GM13976 (cell line): ENCODE measurements around the gene LRRC38.
"Not testable (repeated sequence)": the region's sequence is repeated elsewhere in the genome, so short reads cannot be mapped to it uniquely, and the experiment has no call there.

Experiments used
- DNase-seq: peaks from one replicate; pipeline ENCODE4 v3.0.0; 2012; ENCODE audit warnings: low spot score
- in situ Hi-C: fragments of 300-500 bp; cut with MboI; formaldehyde crosslinking; loops from one replicate; pipeline ENCODE4 v1.12.0; 2022; ENCODE audit warnings: low sequenced_read_pairs, mixed read lengths, inconsistent platforms; ENCODE audit not compliant: unreplicated experiment
- TF ChIP-seq, protein P1 (sequence below): IDR thresholded peaks from 2 replicates; pipeline ENCODE4 v1.5.1; 2012; ENCODE audit warnings: borderline replicate concordance, mild to moderate bottlenecking; ENCODE audit not compliant: insufficient read depth; ENCODE audit errors: extremely low read depth, missing control alignments, control extremely low read depth

The LRRC38 gene

DNA sequence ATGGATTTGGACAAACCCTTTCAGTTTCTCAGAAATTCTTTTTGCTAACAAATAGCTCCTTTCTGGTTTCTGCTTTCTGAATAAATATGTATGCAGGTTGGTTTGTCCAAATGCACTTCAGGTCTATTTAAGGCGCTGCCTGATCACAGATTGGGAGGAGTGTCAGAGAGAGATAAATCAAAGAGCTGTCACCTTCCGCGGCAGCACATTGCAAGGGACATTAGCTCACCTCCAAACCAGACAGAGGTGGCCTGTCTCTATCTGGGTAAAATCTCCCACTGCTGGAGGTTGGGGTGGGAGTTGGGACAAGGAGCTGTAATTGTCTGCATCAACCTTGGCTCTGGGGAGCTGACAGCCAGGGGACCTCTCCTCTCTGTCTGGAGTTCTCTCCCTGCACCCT is 78.3 kb downstream of the LRRC38 start:
- DNase-seq: no peak
- in situ Hi-C loops: no loop called here
- TF ChIP-seq, protein P1, sequence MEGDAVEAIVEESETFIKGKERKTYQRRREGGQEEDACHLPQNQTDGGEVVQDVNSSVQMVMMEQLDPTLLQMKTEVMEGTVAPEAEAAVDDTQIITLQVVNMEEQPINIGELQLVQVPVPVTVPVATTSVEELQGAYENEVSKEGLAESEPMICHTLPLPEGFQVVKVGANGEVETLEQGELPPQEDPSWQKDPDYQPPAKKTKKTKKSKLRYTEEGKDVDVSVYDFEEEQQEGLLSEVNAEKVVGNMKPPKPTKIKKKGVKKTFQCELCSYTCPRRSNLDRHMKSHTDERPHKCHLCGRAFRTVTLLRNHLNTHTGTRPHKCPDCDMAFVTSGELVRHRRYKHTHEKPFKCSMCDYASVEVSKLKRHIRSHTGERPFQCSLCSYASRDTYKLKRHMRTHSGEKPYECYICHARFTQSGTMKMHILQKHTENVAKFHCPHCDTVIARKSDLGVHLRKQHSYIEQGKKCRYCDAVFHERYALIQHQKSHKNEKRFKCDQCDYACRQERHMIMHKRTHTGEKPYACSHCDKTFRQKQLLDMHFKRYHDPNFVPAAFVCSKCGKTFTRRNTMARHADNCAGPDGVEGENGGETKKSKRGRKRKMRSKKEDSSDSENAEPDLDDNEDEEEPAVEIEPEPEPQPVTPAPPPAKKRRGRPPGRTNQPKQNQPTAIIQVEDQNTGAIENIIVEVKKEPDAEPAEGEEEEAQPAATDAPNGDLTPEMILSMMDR: no peak

DNA sequence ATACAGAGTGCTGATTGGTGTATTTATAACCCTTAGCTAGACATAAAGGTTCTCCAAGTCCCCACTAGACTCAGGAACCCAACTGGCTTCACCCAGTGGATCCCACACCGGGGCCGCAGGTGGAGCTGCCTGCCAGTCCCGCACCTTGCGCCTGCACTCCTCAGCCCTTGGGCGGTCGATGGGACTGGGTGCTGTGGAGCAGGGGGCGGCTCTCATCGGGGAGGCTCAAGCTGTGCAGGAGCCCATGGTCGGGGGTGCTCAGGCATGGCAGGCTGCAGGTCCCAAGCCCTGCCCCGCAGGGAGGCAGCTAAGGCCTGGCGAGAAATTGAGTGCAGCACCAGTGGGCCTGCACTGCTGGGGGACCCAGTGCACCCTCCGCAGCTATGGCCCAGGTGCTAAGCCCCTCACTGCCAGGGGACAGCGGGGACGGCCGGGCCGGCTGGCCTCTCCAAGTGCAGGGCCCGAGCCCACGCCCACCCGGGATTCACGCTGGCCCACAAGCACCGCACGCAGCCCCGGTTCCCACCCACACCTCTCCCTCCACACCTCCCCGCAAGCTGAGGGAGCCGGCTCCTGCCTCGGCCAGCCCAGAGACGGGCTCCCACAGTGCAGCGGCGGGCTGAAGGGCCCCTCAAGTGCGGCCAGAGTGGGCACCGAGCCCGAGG is 80.0 kb downstream of the LRRC38 start:
- in situ Hi-C loops, DNase-seq: not testable (repeated sequence)

DNA sequence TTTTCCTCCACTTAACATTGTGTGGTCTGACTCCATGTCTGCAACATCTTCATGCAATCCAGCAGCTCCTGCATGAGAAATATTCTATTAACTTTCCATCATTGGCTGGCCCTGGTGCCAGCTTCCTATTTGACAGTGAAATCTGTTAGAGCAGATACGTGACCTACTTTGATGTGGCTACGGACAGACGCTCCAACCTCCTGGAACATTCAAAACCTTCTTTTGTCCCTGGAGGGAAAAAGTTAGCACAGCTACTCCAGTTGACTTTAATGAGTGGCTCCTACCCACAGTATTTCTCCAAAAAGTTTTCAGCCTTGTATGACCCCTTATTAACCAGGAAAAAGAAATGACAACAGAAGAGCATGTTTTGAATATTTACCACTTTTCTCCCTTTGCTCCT is 81.6 kb downstream of the LRRC38 start:
- TF ChIP-seq, protein P1: no peak
- in situ Hi-C loops: no loop called here
- no peak for DNase-seq

DNA sequence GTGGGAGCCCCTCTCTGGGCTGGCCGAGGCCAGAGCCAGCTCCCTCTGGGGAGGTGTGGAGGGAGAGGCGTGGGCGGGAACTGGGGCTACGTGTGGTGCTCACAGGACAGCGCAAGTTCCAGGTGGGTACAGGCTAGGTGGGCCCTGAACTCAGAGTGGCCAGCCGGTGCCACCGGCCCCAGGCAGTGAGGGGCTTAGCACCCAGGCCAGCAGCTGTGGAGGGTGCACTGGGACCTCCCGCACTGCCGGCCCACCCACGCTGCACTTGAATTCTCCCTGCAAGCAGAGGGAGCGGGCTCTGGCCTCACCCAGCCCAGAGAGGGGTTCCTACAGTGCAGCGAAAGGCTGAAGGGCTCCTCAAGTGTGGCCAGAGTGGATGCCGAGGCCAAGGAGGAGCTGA is 83.3 kb downstream of the LRRC38 start:
- in situ Hi-C loops: no loop called here
- DNase-seq: no peak
- TF ChIP-seq, protein P1: no peak
